ENCODE data around the gene SAMD4A.

The SAMD4A gene

DNA sequence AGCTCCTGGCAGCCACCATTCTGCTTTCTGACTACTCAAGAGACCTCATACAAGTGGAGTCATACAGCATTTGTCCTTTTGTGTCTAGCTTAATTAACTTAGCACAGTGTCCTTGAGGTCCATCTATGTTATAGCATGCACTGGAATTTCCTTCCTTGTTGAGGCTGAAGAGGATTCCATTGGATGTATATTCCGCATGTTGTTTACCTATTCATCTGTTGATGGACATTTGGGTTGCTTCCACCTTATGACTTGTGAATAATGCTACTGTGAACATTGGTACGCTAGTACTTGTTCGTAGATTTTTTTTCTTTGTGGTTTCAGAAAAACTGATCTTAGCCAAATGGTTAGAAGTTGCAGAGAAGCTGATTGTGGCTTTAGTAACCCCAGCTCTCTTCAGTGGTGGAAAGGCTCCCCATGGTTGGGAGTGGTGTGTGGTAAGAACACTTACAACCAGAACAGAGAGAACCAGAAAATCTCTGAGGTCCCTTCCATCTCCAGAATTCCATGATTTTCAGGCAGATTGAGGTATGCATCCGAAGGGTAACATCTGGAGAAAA, 118.4 kb downstream of the SAMD4A start:
- no peak for DNase-seq (ENCODE audit: low spot score)

DNA sequence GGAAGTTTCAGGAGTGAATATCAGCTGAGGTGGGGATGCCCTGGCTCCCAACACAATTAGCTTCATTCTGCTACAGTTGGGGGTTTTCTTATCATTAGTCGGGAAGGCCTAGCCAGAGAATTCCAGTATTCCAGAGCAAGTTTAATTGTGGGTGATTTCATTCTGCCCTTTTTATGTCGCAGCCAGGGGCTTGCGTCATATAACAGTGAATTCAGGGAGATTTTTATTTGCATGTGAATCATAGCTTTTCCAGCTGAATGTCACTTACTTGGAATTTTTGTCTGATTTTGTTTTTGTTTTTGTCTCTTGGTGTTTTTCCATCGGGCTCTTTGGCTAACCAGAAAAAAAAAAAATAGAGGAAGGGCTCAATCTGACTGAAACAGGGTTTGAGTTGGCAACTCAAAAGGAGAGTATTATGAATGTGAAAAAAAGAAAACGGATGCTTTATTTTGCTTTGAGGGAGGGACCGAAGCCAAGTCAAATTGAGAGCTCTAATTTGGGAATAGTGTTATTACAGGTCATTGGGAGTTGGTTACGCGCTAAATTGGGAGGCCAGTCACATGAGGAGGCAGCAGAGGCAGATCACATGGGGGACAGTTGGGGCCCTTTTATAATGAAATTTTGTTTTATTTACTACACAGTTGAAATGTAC, 119.4 kb downstream of the SAMD4A start:
- DNase-seq (ENCODE audit: low spot score) = no peak

DNA sequence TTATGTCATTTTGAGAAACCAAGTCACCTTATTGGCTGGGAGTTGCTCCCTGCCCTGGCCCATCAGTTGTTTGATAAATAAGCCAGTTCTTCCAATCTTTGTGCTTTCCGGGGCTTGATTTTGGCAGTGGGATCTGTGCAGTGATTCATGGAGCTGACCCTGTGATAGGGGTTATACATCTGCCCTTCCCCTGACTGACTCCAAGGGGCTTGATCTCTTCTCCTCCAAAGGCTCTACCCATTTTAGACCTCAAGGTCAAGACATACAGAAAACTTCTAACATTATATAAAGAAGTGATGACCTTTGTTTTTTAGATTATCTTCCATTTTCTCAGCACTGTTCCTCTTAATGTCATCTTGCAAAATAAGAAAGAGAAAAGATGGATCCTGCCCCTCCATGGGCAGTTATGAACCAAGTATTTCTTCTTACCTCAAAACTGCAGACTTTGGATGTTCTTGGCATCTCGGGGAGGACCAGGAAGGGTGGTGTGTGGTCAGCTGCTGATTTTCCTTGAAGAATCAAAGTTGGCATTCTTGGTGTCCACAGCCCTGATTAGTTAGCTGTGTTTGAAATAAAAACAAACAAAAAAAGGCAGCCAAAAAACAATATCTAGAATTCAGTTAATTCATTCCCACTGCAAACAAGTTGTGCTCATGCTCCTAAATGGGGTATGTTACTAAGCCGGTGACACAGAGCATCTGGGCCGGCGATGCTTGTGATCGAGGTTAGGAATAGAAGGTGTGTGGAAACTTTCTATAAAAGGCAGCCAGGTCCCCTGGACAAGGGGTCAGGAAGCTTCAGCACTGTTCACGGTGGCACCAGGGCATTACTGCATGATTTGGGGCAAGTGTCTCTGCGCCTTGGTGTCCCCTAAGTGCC, 120.2 kb downstream of the SAMD4A start:
- DNase-seq (ENCODE audit: low spot score) = no peak

DNA sequence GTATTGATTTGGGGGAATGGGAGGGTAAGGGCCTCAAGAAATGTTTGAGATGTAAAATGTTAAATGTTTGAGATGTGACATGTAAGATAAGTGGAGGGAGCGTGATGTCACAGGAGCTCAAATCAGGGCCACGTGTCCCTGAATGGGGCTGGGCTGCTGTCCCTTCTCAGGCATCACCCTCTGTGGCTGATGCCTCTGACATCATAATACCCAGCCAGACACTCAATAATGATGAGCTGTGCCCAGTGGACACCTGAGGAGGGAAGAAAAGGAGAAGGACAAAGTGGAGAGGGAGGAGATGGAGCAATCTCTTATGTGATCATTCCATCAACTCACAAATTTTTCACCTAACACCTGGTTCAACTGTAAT, 120.8 kb downstream of the SAMD4A start:
- DNase-seq (ENCODE audit: low spot score) = no peak

DNA sequence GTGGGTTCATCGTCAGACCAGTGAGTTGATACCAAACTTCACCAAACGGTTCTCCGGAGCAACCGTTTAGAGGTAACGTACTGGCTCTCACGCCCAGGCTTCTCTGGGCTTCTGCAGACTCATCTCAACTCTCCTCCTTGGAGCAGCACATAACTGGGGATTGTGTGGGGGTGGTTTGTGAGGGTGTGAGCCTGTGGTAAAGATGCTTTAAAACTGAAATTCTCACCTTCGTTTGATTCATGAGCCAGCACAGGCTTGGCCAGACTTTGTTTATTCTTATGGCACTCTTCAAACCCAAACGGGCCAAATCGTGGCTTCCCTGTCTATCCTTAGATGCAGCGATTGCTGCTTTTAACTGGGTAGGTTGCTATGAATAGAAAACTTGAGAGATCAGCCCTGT, 121.3 kb downstream of the SAMD4A start:
- no peak for DNase-seq (ENCODE audit: low spot score)

DNA sequence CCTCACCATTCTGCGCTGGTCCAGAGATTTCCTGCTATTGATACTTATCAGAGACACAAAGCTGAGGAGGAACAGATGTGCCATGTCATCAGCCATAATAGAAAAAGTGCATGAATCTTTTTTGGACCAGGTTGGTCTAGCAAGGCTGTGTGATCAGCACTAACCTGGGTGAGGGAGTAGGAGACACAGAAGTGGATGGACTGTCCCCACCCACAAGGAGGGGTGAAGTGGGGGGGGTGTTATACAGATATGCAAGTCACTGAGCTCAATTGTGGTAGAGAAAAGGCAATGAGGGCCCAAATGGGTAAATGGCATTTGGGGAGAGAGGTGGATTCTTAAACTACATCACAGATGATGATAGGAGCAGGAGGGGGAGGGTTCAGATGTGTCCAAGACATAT, 123.0 kb downstream of the SAMD4A start:
- DNase-seq (ENCODE audit: low spot score) = no peak

DNA sequence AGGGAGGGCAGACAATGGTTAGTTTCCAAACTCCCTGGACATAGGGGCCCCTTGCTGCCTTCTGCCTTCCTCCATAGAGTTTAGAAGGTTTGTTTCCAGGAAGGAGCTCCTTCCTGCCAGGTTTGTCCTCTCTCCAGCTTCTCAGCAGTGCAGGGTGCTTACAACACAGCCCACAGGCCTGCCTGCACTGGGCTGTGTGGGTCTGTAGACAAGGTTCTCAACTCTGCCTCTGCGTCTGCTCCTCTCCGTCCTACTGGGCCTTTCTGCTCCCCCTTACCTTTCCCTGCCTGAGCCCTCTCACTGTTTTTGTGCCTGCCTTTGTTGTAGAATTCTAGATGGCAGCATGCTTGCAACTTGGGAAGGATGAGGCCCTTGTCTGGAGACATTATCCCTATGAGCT, 124.0 kb downstream of the SAMD4A start:
- no peak for DNase-seq (ENCODE audit: low spot score)

DNA sequence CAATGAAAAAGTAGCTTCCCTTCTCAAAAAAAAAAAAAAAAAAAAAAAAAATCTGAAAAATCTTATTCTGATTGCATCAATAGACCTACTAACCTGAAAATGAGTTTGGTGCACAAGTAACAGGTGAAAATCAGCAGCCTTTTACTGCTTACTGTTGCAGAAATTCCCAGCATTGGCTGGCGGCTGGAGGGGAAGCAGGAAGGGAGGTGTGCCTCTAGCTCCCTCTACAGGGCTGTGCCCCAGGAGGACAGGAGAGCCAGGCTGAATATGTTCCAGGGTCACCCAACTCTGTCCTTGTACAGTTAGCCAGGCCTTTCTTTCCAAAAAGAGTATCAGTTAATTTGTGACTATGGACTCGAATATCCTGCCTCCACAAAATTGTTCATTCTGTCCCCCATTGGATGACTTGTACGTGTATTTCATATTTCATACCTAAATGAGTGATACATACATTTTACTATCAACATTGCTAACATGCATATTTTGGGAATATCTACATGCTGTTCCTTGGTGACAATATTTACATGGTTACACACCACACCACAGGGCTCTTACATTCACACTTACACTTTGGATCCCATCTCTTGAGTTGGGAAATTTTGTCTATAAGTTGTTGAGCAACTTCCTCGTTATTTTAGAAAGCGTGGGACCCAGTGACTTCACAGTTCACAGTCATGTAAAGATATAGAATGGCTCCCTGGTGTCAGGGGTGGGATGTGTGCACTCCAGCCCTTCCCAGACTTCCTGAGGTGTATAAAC, 124.8 kb downstream of the SAMD4A start:
- DNase-seq (ENCODE audit: low spot score) = peak; percentile 81

DNA sequence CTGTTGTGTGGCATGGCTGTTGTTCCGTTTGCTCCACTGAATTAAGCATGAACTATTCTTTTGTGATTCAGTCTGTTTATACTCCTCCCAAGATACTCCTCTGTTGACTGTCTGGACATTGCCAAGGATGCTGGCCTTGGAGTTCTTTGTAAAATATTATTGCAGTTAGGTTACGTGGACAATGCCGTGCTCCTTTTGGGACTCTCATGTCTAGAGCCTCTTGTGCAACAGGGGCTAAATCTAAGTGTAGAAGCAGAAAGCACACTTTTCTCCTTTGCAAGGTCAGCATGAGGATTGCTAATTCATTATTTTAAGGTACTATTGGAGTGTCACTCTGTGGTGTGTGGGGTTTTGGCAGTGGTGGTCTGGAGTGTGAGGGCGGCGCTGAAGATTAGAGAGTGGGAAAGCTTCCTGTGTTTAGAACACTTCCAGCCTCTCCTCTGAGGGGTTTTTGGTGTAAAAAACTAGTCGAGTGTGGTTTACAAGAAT, 125.4 kb downstream of the SAMD4A start:
- DNase-seq (ENCODE audit: low spot score) = no peak

DNA sequence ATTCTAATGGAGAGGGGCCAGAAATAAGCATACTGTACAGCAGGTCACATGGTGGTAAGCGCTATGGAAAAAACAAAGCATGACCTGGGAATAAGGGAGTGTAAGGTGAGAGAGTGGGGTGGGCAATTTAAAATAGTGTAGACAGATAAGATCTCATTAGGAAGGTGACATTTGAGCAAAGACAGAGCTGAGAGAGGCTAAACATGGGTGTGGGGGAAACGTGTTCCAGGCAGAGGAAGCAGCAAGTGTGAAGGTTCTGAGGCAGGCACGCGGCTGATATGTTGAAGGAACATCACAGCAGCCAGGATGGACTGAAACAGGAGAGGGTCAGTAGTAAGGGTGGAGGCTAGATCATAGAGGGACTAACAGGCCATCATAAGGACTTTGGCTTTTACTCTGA, 126.8 kb downstream of the SAMD4A start:
- no peak for DNase-seq (ENCODE audit: low spot score)

DNA sequence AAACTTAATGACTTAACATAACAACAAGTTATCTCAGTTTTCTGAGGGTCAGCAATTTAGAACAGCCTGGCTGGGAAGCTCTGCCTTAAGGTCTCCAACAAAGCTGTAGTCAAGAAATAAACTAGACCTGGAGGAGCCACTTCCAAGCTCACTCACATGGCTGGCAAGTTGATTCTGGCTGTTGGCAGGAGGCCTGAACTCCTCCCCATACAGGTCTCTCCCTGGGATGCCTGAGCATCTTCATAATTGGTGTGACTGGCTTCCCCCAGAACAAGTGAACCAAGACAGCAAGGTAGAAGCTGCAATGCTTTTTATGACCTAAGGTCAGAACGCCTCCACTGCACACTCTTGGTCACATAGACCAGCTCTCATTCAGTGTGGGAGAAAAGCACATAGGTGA, 128.3 kb downstream of the SAMD4A start:
- no peak for DNase-seq (ENCODE audit: low spot score)

DNA sequence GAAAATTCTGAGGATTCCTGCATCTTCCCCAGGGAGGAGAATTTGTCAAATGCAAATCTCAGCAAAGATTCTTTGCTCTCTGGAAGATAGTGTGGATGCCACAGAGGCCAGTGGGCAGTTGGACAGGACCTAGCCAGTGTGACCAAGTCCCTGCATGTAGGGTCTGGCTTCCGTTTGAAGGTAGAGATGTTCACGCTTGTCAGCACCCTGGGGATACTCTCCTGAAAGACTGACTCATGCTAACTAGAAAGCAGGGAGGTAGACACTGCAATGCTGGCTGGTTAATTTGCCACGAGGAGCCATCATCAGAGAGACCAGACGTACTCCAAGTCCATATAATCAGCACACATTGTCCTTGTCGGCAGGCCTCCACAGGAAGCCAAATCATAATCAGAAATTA, 130.1 kb downstream of the SAMD4A start:
- DNase-seq (ENCODE audit: low spot score) = no peak

DNA sequence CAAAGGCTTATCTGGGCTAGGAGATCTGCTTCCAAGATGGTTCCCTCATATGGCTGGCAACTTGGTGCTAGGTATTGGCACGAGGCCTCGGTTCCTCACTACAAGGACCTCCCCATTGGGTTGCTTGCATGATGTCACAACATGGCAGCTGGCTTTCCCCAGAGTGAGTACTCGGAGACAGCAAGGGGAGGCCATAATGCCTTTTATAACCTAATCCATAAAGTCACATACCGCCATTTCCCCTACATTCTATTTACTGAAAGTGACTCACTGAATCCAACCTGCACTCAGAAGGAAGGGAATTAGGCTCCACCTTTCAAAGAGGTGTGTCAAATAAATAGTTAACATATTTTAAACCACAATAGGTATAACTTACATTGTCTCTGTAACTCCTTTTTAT, 130.9 kb downstream of the SAMD4A start:
- no peak for DNase-seq (ENCODE audit: low spot score)

DNA sequence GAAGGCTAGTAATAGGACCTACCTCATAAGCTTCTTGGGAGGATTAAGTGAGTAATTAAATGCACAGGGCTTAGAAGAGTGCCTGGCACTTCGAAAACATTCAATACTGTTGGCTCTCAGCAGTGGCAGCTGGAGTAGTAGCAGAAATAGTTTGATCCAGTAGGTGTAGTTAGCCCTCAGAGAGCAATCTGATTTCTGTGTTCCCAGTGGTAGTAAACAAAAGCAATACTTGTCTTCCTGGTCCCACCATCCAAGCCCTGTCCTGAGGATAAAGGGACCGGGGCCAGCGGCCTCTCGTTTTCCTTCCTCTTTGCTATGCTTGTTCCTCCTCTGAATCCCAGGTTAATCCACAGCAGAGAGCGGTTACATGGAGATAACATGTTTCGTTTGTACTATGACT, 131.6 kb downstream of the SAMD4A start:
- peak; percentile 38 for DNase-seq (ENCODE audit: low spot score)

DNA sequence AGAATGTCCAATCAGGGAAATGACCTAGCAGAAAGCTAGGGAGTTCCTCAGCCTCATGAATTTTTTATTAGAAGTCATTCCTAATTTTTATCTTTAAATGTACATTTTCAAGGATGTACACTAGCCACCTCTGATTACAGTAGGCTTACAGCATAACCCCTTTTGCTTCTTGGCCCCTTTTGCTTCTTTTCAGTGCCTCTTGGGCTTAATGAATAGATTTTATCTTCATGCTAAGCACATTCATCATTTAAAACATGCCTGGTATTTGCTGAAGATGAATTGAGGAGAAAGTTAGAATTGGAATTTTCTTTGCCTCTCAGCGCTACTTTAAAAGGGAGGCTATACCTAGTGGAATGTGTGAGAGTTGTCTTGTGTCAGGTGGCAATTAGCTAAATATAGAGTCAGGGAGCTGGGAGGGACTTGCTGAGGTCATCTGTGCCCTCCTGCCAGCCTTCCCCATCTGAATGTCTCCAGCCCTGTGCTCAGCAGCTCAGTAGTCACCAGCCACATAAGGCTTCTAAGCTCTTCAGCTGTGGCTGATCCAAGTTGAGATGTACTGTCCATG, 132.1 kb downstream of the SAMD4A start:
- DNase-seq (ENCODE audit: low spot score) = no peak

DNA sequence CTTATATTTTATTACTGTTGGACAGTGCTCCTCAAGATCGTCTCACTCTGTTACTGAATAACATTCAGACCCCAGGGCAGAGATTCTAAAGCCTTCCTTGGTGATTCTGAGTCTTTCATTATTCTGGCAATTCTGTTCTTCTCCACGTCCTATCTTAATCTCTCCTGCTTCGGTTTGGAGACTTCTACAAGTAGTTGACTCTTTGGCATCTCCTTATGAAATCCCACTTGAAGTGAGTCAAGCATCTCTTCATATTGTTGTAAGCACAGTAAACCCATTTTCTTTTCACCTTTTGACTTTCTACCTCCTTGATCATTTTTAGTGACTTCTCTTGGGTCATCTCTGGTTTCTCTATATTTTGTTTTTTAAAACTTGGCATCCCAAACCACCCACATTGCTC, 132.8 kb downstream of the SAMD4A start:
- DNase-seq (ENCODE audit: low spot score) = no peak

DNA sequence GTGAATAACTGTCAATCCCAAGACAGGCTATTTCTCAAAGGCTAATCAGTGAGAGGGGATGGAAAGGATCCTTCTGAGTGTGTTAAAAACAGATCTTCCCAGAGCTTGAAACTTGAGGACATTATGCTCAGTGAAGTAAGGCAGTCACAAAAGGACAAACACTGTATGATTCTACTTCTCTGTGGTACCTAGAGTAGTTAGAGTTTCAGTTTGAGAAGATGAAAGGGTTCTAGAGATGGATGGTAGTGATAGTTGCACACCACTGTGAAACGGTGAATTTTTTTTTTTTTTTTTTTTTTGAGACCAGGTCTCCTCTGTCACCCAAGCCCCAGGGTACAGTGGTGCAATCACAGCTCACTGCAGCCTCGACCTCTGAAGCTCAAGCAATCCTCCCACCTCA, 133.8 kb downstream of the SAMD4A start:
- DNase-seq (ENCODE audit: low spot score) = no peak

DNA sequence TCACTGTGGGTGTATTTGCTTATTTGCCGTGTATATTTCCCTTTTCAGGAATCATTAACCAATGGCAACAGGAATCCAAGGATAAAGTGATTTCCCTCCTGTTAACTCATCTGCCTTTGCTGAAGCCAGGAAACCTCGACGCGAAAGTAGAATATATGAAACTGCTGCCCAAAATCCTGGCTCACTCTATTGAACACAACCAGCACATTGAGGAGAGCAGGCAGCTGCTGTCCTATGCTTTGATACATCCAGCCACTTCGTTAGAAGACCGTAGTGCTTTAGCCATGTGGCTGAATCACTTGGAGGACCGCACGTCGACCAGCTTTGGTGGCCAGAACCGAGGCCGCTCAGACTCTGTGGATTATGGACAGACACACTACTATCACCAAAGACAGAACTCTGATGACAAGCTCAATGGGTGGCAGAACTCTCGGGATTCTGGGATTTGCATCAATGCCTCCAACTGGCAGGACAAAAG, 135.1 kb downstream of the SAMD4A start:
- DNase-seq (ENCODE audit: low spot score) = no peak

DNA sequence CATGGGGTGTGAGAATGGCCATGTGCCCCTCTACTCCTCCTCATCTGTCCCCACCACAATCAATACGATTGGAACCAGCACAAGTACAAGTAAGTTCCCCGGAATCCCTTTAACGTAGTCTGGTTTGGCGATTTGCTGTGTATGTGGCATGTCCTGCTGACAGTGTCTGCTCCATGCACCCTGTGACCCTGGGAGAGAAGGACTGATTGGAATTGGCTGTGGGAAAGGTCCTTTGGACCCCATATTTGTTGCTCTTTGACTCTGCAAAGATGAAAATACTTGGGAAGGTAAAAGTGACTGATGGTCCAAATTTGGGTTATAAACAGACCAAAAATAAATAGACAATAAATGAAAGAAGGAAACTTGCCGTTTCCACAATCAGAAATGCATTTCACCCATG, 135.6 kb downstream of the SAMD4A start:
- DNase-seq (ENCODE audit: low spot score) = no peak

DNA sequence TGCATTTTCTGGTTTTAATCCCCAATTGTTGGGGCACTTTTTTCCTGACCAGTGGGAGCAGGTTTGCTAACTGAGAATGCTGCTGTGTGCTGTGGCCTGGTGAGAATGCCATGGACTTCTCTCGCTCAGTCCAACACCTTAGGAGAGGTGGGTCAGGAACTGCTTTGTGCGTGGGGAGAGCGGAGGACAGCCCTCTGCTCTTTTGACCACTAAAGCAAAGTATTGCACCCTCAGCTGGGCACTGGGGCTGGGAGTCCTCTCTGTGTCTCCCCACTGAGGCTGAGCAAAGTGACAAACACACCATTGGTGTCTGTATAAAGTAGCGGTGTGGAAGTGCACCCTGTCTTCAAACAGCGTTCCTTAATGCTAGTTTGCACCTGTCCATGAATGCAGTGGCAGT, 136.2 kb downstream of the SAMD4A start:
- no peak for DNase-seq (ENCODE audit: low spot score)

DNA sequence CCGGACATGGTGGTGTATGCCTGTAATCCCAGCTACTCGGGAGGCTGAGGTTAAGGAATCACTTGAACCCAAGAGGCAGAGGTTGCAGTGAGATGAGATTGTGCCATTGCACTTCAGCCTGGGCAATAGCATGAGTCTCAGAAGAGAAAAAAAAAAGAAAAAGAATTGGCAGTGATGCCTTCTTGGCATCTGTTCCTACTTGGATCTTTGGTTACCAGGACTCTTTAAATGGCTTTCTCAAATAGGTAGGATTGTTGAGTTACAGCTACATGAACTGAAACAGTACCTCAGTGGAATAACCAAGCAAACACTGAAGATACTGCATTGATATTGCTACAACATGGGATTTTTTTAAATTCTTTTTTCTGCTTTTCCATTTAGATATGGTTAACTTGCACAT, 136.8 kb downstream of the SAMD4A start:
- DNase-seq (ENCODE audit: low spot score) = no peak

DNA sequence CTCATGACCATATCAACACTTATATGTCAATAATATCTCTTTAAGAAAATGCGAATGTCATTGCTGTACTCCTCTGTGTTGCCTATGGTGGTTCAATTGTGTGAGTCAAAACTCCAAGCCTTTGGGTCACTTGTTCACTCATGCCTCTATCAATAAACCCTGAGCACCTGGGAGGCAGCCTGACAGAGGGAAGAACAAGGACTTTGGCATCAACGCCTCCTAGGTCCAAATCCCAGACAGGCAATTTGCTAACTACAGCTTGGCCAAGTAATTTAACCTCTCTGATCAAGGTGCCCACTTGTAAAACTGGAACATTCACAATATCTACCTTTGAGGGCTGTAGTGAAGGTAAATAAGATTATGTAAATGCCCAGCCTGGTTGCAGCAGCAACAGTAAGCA, 137.8 kb downstream of the SAMD4A start:
- DNase-seq (ENCODE audit: low spot score) = no peak

Data from D341Med (cell line).